Activated T-helper 1 cell treated with anti-CD3 and anti-CD28 coated beads, Interleukin-12 subunit alpha, Interleukin-12 subunit beta, Interleukin-2, Interleukin-4 antibody, amounts not matched to agents 30 ng/mL and 10 ng/mL and 1 ng/mL, durations not matched to agents 14 hours and 24 hours and 36 hours (primary cell): ENCODE data around the gene ACVR1. TPM values are rescaled to one million over a fixed set of nuclear protein-coding genes. Genes with fewer than 3 reads are reported as not detected.
A peak's percentile ranks its signal among the peaks of the same experiment; 100 is the strongest.
"Not testable (repeated sequence)": the region's sequence is repeated elsewhere in the genome, so short reads cannot be mapped to it uniquely, and the experiment has no call there.

ENCODE experiments used
- DNase-seq: peaks from one replicate; pipeline ENCODE4 v3.0.0; 2021; ENCODE audit warnings: low spot score
- H3K27ac Mint-ChIP-seq: one replicate; pipeline ENCODE4 v1.8.0; 2021; ENCODE audit warnings: mild to moderate bottlenecking, mixed read lengths
- H3K27me3 Mint-ChIP-seq: one replicate; pipeline ENCODE4 v1.8.0; 2022; ENCODE audit warnings: mild to moderate bottlenecking, moderate library complexity, mixed read lengths; ENCODE audit not compliant: insufficient read depth
- H3K36me3 Mint-ChIP-seq: one replicate; pipeline ENCODE4 v1.8.0; 2021; ENCODE audit warnings: low read depth, mixed read lengths
- H3K4me1 Mint-ChIP-seq: one replicate; pipeline ENCODE4 v1.8.0; 2021; ENCODE audit warnings: low read depth, mixed read lengths
- H3K4me3 Mint-ChIP-seq: one replicate; pipeline ENCODE4 v1.8.0; 2021; ENCODE audit warnings: mild to moderate bottlenecking, moderate library complexity, mixed read lengths
- H3K9me3 Mint-ChIP-seq: one replicate; pipeline ENCODE4 v1.8.0; 2021; ENCODE audit warnings: mixed read lengths
- intact Hi-C: fragments of 100-400 bp; cut with micrococcal nuclease; formaldehyde crosslinking; loops from one replicate; pipeline ENCODE4 v1.15.1; 2024
- total RNA-seq: library from RNA; stranded (reverse); gene quantifications from 2 replicates; pipeline ENCODE4 v1.2.3, GENCODE V29; 2022

The ACVR1 gene
- total RNA-seq, 1 donor from 2014 or later = 44.0 TPM

GRCh38 chr2:157779794-157780193 is 96.3 kb downstream of the ACVR1 start:
- no peak for DNase-seq
- Mint-ChIP-seq H3K27me3 (no peaks in the 10 kb centered on the region), H3K27ac (no peak overlapping the region), H3K9me3 (no peaks in the 10 kb centered on the region), H3K4me3 (no peak overlapping the region), H3K36me3 (peaks cover 46% of the 10 kb centered on the region), H3K4me1 (peaks cover 54% of the 10 kb centered on the region)
- intact Hi-C loops = loop anchor here (5.0 kb wide), 1 partner anchor 152 kb away; the partner anchor contains the start of gene ACVR1C

- Mint-ChIP-seq H3K27ac (no peak overlapping the region), H3K4me3 (no peak overlapping the region), H3K36me3 (peaks cover 54% of the 10 kb centered on the region), H3K27me3 (no peaks in the 10 kb centered on the region), H3K9me3 (no peaks in the 10 kb centered on the region), H3K4me1 (peaks cover 30% of the 10 kb centered on the region)
- DNase-seq = peak; percentile 19
- intact Hi-C loops = loop anchor here (1.0 to 2.0 kb wide), 4 partner anchors 233 to 475 kb away; no protein-coding TSS in a partner anchor
Measured at GRCh38 chr2:157777427-157777826, 98.7 kb downstream of the ACVR1 start.

- Mint-ChIP-seq H3K4me3 (no peak overlapping the region), H3K4me1 (no peaks in the 10 kb centered on the region), H3K9me3 (no peaks in the 10 kb centered on the region), H3K27ac (no peak overlapping the region), H3K27me3 (no peaks in the 10 kb centered on the region), H3K36me3 (peaks cover 64% of the 10 kb centered on the region)
- intact Hi-C loops = no loop called here
- DNase-seq = no peak
Measured at GRCh38 chr2:157771234-157771633, 104.9 kb downstream of the ACVR1 start.

- Mint-ChIP-seq H3K4me1 (no peaks in the 10 kb centered on the region), H3K4me3 (no peak overlapping the region), H3K27me3 (no peaks in the 10 kb centered on the region), H3K27ac (no peak overlapping the region), H3K9me3 (no peaks in the 10 kb centered on the region), H3K36me3 (peaks cover 62% of the 10 kb centered on the region)
- intact Hi-C loops = no loop called here
- no peak for DNase-seq
Measured at GRCh38 chr2:157769856-157770255, 106.3 kb downstream of the ACVR1 start.

- intact Hi-C loops = no loop called here
- H3K27ac Mint-ChIP-seq = no peak overlapping the region
- H3K4me3 Mint-ChIP-seq = no peak overlapping the region
Measured at GRCh38 chr2:157764386-157764785, 111.7 kb downstream of the ACVR1 start.

GRCh38 chr2:157761520-157761919 is 114.6 kb downstream of the ACVR1 start:
- peaks cover 73% of the 10 kb centered on the region for H3K36me3 Mint-ChIP-seq
- no peak for DNase-seq
- no peak overlapping the region for H3K27ac Mint-ChIP-seq
- peaks cover 26% of the 10 kb centered on the region for H3K9me3 Mint-ChIP-seq
- intact Hi-C loops = no loop called here
- no peaks in the 10 kb centered on the region for H3K27me3 Mint-ChIP-seq
- peaks cover 5% of the 10 kb centered on the region for H3K4me1 Mint-ChIP-seq
- no peak overlapping the region for H3K4me3 Mint-ChIP-seq

More at GRCh38 chr2:157764386-157764785, 111.7 kb downstream of the ACVR1 start:
- H3K27me3 Mint-ChIP-seq = no peaks in the 10 kb centered on the region
- H3K9me3 Mint-ChIP-seq = peaks cover 6% of the 10 kb centered on the region
- H3K36me3 Mint-ChIP-seq = peaks cover 69% of the 10 kb centered on the region
- peaks cover 3% of the 10 kb centered on the region for H3K4me1 Mint-ChIP-seq
- DNase-seq = no peak

- Mint-ChIP-seq H3K27ac (no peak overlapping the region), H3K4me3 (no peak overlapping the region), H3K27me3 (no peaks in the 10 kb centered on the region), H3K4me1 (peaks cover 5% of the 10 kb centered on the region), H3K36me3 (peaks cover 75% of the 10 kb centered on the region), H3K9me3 (peaks cover 32% of the 10 kb centered on the region)
- DNase-seq = no peak
- intact Hi-C loops = no loop called here
Measured at GRCh38 chr2:157760949-157761348, 115.2 kb downstream of the ACVR1 start.

GRCh38 chr2:157759855-157760254 is 116.3 kb downstream of the ACVR1 start:
- no peak overlapping the region for H3K27ac Mint-ChIP-seq
- no peak overlapping the region for H3K4me3 Mint-ChIP-seq
- H3K27me3 Mint-ChIP-seq = no peaks in the 10 kb centered on the region
- no peak for DNase-seq
- peaks cover 5% of the 10 kb centered on the region for H3K4me1 Mint-ChIP-seq
- peaks cover 78% of the 10 kb centered on the region for H3K36me3 Mint-ChIP-seq
- peaks cover 42% of the 10 kb centered on the region for H3K9me3 Mint-ChIP-seq
- intact Hi-C loops = no loop called here

- no peak for DNase-seq
- Mint-ChIP-seq H3K27me3 (no peaks in the 10 kb centered on the region), H3K27ac (no peak overlapping the region), H3K4me1 (peaks cover 5% of the 10 kb centered on the region), H3K4me3 (no peak overlapping the region), H3K36me3 (peaks cover 84% of the 10 kb centered on the region), H3K9me3 (peaks cover 42% of the 10 kb centered on the region)
- intact Hi-C loops = no loop called here
Measured at GRCh38 chr2:157758586-157758985, 117.5 kb downstream of the ACVR1 start.

GRCh38 chr2:157757500-157757899 is 118.6 kb downstream of the ACVR1 start:
- Mint-ChIP-seq H3K36me3 (peaks cover 87% of the 10 kb centered on the region), H3K9me3 (peaks cover 42% of the 10 kb centered on the region), H3K27me3 (no peaks in the 10 kb centered on the region), H3K27ac (no peak overlapping the region), H3K4me3 (no peak overlapping the region), H3K4me1 (peaks cover 5% of the 10 kb centered on the region)
- DNase-seq = no peak
- intact Hi-C loops = no loop called here

- peaks cover 13% of the 10 kb centered on the region for H3K4me1 Mint-ChIP-seq
- H3K9me3 Mint-ChIP-seq = peaks cover 36% of the 10 kb centered on the region
- DNase-seq, H3K4me3 Mint-ChIP-seq, intact Hi-C loops, H3K27ac Mint-ChIP-seq, H3K27me3 Mint-ChIP-seq: not testable (repeated sequence)
- H3K36me3 Mint-ChIP-seq = peaks cover 89% of the 10 kb centered on the region
Measured at GRCh38 chr2:157756447-157756846, 119.7 kb downstream of the ACVR1 start.

- peaks cover 16% of the 10 kb centered on the region for H3K9me3 Mint-ChIP-seq
- H3K27ac Mint-ChIP-seq = peak overlapping the region; percentile 27
- peaks cover 65% of the 10 kb centered on the region for H3K36me3 Mint-ChIP-seq
- no peak overlapping the region for H3K4me3 Mint-ChIP-seq
- H3K4me1 Mint-ChIP-seq = peaks cover 38% of the 10 kb centered on the region
- intact Hi-C loops = no loop called here
- H3K27me3 Mint-ChIP-seq = no peaks in the 10 kb centered on the region
- no peak for DNase-seq
Measured at GRCh38 chr2:157751462-157752058, 124.6 kb downstream of the ACVR1 start.

- Mint-ChIP-seq H3K4me1 (peaks cover 46% of the 10 kb centered on the region), H3K36me3 (peaks cover 55% of the 10 kb centered on the region), H3K4me3 (no peak overlapping the region), H3K27ac (no peak overlapping the region), H3K9me3 (no peaks in the 10 kb centered on the region), H3K27me3 (no peaks in the 10 kb centered on the region)
- intact Hi-C loops = loop anchor here (5.0 to 10.0 kb wide), 3 partner anchors 122 to 335 kb away; partner anchors contain the start of gene ACVR1C
- DNase-seq = no peak
Measured at GRCh38 chr2:157749684-157750083, 126.4 kb downstream of the ACVR1 start.
